HK-2 (cell line): ENCODE data around the gene ENC1.

Experiments
- DNase-seq: peaks from one replicate; pipeline ENCODE4 v3.0.0-alpha.2; 2018; ENCODE audit not compliant: unreplicated experiment

ENC1 gene

DNA sequence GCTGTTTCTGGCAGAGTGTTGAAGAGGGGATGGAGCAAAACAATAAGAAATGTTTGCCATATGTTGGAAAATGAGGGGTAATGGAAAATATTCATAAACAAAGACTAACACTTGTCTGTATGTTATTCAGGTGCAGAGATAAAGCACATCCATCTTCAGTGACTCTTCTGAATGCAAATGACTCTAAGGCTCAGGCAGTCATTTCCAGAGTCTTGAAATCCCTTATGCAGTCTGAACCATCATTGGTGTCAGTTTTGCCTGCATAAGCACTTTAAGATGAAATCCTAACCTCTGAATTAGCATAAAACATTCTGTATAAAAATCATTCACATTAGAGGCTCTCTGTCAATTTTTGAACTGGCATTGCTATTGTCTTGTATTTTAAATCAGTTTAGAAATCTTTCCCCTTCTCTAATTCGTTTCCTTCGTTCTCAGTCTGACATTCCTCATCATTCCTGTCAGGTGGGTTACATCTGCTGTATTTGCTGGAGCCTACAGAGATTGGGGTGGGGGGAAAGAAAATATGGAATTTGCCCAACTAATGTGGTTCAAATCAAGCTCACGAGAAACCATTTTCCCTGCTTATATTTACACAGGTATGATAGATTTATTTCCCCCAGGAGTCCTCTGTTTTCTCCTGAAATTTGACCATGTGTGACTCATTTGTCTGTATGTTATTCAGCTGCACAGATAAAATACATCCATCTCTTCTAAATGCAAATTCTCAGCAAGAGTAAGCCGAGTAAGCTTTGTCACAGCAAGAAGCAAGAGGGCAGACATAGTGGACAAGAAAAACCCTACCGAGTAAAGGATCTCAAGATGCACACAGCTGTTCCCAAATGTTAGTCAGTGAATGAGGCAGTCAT is 31.6 kb downstream of the ENC1 start:
- DNase-seq: no peak

DNA sequence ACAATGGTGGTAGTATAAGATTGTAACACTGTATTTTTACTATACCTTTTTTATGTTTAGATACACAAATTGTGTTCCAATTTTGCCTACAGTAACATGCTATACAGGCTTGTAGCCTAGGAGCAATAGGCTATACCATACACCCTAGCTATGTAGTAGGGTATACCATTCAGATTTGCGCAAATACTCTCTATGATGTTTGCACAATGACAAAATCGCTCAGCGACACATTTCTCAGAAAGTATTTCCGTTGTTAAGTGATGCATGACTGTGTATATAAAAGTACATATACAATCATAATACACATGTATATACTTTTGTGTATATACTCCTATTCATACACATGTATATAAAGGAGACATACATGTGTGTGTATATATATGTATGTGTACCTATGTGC is 34.8 kb downstream of the ENC1 start:
- DNase-seq: no peak

DNA sequence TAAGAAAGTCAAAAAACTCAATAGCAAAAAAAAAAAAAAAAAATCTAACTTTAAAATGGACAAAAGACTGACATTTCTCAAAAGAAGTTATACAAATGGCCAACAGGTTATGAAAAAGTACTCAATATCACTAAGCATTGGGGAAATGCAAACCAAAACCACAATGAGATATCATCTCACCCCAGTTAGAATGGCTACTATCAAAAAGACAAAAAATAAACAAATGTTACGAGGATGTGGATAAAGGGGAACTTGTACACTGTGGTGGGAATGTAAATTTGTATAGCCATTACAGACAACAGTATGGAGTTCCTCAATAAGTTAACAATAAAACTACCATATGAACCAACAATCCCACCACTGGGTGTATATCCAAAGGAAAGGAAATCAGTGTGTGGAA is 37.2 kb downstream of the ENC1 start:
- DNase-seq: no peak

DNA sequence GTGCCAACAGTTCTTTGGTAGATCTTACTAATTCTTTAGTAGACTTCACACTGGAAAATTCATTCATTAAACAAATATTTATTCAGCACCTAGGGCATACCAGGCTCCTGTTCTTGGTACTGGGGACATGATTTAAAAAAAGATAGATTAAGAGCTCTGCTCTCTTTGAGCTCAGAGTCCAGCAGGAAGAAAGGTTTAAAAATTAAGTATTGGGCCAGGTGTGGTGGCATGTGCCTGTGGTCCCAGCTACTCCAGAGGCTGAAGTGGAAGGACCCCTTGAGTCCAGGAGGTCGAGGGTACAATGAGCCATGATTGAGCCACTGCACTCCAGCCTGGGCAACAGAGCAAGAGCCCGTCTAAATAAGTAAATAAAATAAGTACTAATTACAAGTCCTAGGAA is 41.4 kb downstream of the ENC1 start:
- no peak for DNase-seq

DNA sequence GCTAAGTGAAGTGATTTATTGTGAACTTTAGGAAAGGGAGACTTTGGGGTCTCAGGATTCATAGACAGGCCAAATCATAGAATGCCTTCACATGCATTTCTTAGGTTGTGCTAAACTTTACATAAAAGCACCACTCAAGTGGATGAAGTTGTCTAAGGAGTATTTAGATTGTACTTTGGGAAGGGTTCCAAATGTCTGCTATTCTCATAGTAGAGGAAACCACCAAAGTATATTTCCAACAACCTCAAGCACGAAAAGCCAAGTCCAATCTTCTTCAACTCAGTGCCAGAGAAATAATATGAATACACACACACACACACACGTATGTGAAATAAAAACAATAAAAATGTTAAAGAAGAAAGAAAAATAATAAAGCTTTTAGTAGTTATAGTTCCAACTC is 41.8 kb downstream of the ENC1 start:
- no peak for DNase-seq

DNA sequence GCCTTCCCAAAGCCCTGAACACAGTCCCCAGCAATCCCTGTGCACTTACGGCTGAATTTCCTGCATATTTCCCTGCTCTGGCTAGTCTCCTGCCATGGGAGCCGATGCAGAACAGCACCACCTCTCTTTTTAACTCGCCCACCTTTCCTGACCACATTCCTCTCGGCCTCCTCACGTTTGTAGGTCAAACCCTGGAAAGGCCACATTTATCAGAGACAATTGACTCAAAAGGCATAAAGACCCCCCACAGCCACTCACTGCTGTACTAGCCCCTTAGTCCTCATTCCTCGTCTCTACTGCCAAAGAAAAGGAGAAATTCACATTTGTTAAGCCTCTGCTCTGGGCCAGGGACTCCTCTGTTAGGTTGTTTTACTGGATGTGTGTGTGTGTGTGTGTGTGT is 43.6 kb downstream of the ENC1 start:
- no peak for DNase-seq

DNA sequence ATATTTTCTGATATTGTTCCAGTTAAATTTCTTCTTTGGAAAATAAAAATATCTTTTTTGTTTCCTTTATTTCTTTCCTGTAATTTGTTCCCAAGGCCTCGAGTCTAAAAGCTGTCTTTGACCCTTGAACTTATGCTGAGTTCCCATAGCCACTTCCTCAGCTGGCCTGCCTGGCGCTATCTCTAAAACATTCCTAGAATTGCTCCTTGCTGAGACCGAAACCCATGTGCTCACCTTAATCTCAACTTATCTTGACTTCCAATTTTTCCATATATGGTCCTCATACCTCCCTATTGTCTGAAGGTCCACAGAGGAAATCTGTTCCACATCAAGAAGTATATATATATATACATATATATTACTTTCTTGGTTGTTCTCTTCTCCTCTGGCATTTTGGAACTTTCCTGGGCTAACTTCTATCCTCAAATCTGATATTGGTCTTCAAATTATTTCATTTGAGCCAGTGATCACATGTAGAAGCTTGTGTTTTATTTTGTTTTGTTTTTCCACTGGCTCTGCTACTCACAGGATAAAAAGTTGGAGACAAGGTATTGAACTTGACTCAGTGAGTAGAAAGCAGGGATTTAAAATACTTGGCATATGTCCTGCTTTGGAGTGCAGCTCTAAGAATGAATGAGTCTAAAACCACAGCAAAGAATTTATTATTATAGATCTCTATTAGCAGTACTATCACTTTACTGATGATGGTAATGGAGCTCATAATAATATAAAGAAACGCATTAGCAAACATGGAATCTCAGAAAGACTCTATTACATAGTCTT is 45.2 kb downstream of the ENC1 start:
- DNase-seq: peak; percentile 24

DNA sequence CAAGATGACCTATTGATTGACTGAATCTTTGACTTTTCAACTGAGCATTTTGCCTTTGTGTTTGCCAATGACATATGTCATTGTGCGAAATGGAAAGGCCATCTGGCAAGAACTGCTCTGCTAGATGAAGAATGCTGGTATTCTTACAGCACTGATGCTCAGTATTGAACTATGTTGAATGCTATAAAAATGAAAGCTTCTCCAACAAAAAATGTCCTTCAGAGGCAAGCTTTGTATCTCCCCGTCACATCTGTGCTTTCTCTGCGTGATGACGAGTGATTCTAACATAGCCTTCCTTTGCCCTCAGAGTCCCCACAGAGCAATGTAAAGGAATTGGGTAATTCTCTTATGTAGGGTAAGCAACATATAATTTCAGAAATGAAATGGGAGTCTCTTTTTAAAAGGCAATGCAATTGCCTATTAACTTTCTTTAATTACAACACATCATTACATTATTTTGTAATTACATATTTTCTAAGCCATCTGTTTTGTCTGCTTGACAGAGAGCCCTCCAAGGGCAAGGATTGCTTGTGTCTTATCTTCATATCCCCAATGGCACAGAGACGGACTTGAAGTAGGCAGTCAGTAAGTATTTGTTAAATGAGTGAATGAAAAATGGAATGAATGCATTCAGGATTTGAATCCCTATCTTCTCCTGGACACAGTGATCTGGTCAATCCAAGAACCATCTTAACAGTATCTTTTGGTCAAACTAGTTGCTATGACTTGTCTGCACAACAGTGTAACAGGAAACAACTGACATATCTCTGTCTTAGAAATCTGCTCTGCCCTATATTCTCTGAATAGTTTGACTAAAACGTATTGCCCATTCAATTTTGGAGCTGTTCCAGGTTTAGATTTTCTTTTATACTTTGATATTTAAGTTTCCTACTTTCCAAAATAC is 46.1 kb downstream of the ENC1 start:
- DNase-seq: no peak

DNA sequence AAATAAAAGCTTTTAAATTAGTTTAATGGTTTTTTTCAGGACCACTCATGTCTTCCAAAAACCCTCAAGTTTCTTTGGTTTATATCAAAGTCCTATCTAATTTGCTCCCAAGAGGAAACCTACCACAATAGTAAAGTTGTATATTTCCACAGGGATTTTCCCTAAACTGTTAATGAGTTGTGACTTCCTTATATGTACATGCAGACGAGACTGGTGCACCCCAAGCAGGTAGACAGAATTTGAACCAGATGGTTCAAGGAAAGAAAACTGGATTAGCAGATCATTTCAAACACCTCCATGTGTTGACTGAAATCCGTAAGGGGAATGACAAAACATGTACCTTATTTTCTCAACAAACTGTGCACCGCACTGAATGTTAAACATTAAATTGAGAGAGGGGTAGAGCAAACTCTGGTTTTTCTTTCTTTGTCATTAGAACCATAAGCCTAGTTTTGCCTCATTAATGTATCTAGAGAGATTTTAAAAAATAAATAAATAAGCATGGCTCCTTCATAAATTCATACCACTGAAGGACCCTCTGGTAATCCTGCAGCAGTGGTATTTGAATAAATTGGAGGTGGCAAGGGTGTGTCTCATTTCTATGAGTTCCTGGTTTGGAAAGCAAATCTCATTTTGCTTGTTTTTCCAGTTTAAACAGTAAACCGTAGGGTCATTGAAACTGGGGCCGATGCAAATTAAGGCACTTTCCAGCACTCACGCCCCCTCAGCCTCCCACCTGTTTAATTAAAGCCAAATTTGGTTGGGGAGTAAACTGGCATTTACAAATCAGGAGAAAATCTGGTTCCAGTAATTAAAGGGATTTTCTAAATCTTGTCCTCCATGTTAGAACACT is 51.1 kb downstream of the ENC1 start:
- no peak for DNase-seq

DNA sequence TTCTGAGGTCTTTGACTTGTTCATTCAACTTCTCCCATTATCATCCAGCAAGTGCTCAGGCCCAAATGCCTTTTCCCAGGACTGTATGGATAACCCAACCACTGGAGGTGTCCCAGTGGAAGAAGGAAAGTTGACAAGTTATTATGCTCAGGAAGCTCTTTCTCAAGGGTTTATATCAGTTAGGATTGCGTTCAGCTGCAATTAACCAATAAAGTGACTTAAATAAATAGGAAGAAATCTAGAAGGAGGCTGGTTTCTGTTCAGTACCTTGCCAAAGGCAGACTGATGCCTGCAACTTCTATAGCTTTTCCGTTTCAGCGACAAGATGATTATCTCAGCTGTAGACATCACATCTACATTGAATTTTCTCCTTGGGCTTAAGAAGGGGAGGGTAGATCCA is 52.1 kb downstream of the ENC1 start:
- no peak for DNase-seq

DNA sequence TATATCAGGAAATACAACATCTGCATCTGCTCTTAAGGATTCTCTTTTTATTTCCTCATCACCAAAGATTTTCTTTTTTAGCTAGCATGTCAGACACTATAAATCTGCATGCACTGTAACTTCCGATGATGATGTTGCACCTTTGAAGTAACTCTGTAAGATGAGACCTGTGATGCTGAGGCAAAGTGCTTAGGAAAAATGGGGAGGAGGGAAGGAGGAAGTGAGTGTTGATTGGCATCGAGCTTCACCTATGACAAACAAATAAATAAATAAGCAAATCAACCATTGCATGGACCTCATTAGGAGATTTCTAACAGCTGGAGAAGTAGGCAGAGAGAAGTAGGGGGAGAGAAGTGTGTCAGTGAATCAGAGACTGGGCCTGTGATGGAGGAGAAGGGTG is 52.6 kb downstream of the ENC1 start:
- DNase-seq: no peak

DNA sequence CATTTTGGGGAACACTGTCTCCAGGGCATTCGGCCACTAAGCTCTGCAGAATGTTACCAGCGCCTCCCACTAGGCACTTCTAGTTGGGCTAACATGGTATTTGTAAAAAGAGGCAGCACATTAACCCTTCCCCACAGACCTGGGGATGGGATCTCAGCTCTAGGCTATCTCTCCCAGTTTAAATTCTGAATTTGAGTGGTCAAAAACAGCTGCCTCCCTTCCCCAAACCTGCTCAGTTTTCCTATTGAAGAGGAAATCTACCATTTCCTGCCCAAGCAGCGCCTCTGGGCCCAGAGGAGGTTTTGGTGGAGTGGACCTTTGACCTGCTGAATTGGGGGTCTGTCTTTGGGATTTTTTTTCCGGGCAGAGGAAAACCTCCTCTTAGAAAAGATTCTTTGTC is 53.2 kb downstream of the ENC1 start:
- DNase-seq: no peak

DNA sequence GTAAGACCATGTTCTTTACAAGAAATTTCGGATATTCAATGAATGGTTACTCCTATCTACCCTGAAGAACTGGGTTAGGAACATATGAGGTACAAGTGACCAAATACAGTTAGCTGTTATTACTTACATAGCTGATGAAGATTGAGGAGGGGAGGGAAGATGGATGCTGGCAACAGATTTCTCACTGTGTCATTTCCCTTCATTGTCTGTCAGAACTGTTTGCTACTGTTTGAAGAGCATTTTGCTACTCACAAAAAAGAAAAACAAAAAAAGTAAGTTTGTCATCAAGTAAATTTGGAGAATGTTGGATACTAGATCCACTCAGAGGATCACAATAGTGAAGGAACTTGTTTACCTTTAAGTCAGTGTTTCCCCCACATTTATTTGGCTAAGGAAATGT is 53.7 kb downstream of the ENC1 start:
- no peak for DNase-seq

DNA sequence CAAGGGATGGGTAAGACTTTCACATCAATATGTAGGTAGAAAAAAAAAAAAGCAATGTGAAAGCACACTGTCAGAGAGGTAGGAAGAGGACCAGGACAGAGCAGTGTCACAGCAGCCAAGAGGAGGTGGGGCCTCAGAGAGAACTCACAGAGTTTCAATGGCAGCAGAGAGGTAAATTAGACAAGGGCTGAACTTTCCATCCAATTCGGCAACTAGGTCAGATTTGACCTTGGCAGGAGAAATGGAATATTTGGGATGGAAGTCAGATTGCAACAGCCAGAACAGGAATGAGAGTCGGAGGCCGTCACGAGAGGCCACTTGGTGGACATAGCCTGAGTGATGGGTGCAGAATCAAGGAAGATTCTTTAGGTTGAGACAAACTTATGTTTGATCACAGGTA is 57.7 kb downstream of the ENC1 start:
- DNase-seq: no peak

DNA sequence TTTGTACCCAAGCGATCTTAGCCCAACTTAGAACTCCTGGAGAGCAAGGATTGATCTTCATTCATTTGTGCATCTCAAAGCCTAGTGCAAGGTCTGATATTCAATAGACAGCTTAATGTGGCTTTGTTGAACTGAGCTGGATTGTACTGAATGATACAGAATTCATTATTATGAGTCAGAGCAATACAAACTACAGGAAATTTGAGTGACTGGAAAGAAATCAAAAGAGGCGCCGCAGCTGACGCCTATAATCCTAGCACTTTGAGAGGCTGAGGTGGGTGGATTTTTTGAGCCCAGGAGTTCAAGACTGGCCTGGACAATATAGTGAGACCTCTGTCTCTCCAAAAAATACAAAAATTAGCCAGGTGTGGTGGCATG is 58.6 kb downstream of the ENC1 start:
- no peak for DNase-seq

DNA sequence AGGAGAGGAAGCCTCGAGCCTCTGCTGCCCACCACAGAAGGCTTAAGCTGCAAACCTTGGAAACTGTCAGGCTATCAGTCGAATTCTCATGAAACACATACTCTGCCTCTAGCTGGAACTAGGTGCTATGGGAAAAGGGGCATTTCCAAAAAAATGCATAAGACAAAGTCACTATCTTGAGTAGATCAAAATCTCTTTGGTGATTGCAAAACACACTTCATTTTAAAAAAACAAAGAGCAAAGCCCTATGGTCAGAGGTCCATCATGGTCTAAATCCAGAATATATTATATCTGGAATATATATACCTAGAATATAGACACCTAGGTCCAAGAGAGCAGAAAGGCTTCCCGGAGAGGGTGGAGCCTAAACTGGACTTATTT is 59.8 kb downstream of the ENC1 start:
- DNase-seq: no peak

DNA sequence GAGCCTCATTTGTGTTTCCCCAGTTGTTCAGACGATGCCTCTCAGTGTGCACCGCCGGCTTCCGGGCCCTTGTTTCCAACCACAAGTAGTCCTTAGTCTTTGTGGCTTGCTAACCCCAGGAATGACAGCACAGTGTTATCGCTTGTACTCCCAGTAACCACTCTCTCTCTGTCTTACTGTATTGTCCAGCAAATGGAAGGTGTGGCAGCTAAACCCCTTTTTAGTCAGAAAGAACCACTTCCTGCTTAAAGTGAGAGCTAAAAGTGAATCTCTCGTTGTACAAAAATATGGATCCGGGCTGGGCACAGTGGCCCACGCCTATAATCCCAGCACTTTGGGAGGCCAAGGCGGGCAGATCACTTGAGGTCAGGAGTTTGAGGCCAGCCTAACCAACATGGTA is 61.3 kb downstream of the ENC1 start:
- DNase-seq: peak; percentile 37

DNA sequence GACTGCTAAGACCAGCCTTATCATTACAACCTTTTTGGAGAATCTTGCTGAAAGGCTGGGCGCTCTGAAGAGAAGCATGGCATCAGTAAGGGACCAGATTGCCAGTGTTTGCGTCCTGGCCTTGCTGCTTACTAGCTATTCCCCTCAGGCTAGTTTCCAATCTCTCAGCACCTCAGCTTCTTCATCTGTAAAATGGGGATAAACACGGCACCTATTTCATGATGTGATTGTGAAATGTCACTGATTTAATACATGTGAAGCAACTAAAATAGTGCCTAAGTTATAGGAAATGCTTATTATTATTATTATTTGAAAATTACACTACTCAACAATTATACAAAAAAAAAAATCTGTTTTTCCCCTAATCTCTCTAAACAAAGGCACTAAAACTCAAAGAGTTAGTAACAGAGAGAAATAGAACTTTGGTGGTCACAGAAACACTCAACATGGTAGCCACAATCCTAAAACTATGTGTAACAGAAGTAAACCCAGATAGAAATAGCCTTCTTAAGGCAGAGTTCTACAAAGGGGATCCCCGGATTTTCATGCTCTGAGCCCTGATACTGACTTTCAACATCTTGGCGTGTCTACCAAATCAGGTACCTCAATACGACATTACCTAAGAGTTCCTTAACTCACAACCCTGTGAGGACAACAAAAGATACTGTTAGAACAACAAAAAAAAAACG is 62.0 kb downstream of the ENC1 start:
- no peak for DNase-seq
